Liver (tissue), 9 donors: ENCODE results near the gene LRRN3. TPM values are rescaled to one million over a fixed set of nuclear protein-coding genes. Genes with fewer than 3 reads are reported as not detected.

Experiments used
- DNase-seq: peaks from one replicate; pipeline ENCODE4 v3.0.0-alpha.2; 2017; ENCODE audit warnings: low spot score
- H3K27ac ChIP-seq, 2 donors: one replicate each; pipeline ENCODE4 v1.7.0; 2013; ENCODE audit warnings: inconsistent platforms in 2 of 2, low read length in 2 of 2, control low read depth in 1 of 2, low read depth in 1 of 2, mild to moderate bottlenecking in 1 of 2
- H3K27me3 ChIP-seq, 4 donors: one replicate each; pipeline versions ENCODE4 v1.6.1 to v1.7.0; 2013; ENCODE audit warnings: low read length in 3 of 4, inconsistent platforms in 1 of 4, mild to moderate bottlenecking in 1 of 4, moderate library complexity in 1 of 4; ENCODE audit not compliant: control insufficient read depth in 4 of 4, insufficient read depth in 4 of 4
- H3K36me3 ChIP-seq, 4 donors: one replicate each; pipeline versions ENCODE4 v1.6.1 to v1.7.0; 2013; ENCODE audit warnings: low read length in 3 of 4, mild to moderate bottlenecking in 3 of 4, low read depth in 1 of 4, moderate library complexity in 1 of 4; ENCODE audit not compliant: control insufficient read depth in 4 of 4, insufficient read depth in 3 of 4
- H3K4me1 ChIP-seq, 4 donors: one replicate each; pipeline versions ENCODE4 v1.6.1 to v1.7.0; 2013; ENCODE audit warnings: low read length in 3 of 4, mild to moderate bottlenecking in 3 of 4, moderate library complexity in 1 of 4; ENCODE audit not compliant: control insufficient read depth in 4 of 4, insufficient read depth in 4 of 4
- H3K4me3 ChIP-seq, 3 donors: one replicate each; pipeline versions ENCODE4 v1.6.1 to v1.7.0; 2013; ENCODE audit warnings: low read length in 3 of 3, control low read depth in 1 of 3, low read depth in 1 of 3, mild to moderate bottlenecking in 1 of 3
- H3K9ac ChIP-seq, 2 donors: one replicate each; pipeline ENCODE4 v1.7.0; 2013; ENCODE audit warnings: low read length in 2 of 2, mild to moderate bottlenecking in 2 of 2, moderate library complexity in 2 of 2, control low read depth in 1 of 2, low read depth in 1 of 2
- H3K9me3 ChIP-seq, 4 donors: one replicate each; pipeline versions ENCODE4 v1.6.1 to v1.7.0; 2013; ENCODE audit warnings: low read length in 3 of 4; ENCODE audit not compliant: control insufficient read depth in 4 of 4
- ATF3 ChIP-seq: IDR thresholded peaks from 2 replicates; pipeline ENCODE4 v1.6.1; 2016; ENCODE audit warnings: antibody characterized with exemption
- CTCF ChIP-seq: fragments of 150-350 bp; IDR thresholded peaks from 2 replicates; pipeline ENCODE4 v1.5.1; 2017; ENCODE audit warnings: improper control_type of control experiment, low read depth, low read length; ENCODE audit not compliant: missing input control
- EGR1 ChIP-seq, 2 donors: IDR thresholded peaks; 2 replicates each; pipeline ENCODE4 v1.6.1; 2016 to 2018; ENCODE audit warnings: antibody characterized with exemption in 2 of 2, low read depth in 2 of 2
- FOXA1 ChIP-seq: IDR thresholded peaks from 2 replicates; pipeline ENCODE4 v1.6.1; 2016; ENCODE audit warnings: antibody characterized with exemption
- FOXA2 ChIP-seq: IDR thresholded peaks from 2 replicates; pipeline ENCODE4 v1.6.1; 2016; ENCODE audit warnings: antibody characterized with exemption
- GABPA ChIP-seq, 2 donors: IDR thresholded peaks in 1 of 2; conservative IDR thresholded peaks in 1 of 2; 2 replicates each; pipeline ENCODE4 v1.6.1; 2016; ENCODE audit warnings: antibody characterized with exemption in 2 of 2, mild to moderate bottlenecking in 1 of 2, moderate library complexity in 1 of 2
- HNF4A ChIP-seq, 2 donors: conservative IDR thresholded peaks; 2 replicates each; pipeline ENCODE4 v1.6.1; 2016; ENCODE audit warnings: antibody characterized with exemption in 2 of 2, mild to moderate bottlenecking in 2 of 2
- JUND ChIP-seq, 2 donors: IDR thresholded peaks; 2 replicates each; pipeline ENCODE4 v1.6.1; 2016; ENCODE audit warnings: antibody characterized with exemption in 2 of 2
- MAX ChIP-seq: IDR thresholded peaks from 2 replicates; pipeline ENCODE4 v1.6.1; 2016; ENCODE audit warnings: antibody characterized with exemption
- NR2F2 ChIP-seq: IDR thresholded peaks from 2 replicates; pipeline ENCODE4 v1.6.1; 2016; ENCODE audit warnings: antibody characterized with exemption
- RAD21 ChIP-seq, 2 donors: IDR thresholded peaks; 2 replicates each; pipeline ENCODE4 v1.6.1; 2016; ENCODE audit warnings: antibody characterized with exemption in 2 of 2, mild to moderate bottlenecking in 2 of 2
- REST ChIP-seq: IDR thresholded peaks from 2 replicates; pipeline ENCODE4 v1.6.1; 2016; ENCODE audit warnings: antibody characterized with exemption, mild to moderate bottlenecking
- RXRA ChIP-seq, 2 donors: IDR thresholded peaks; 2 replicates each; pipeline ENCODE4 v1.6.1; 2017 to 2018; ENCODE audit warnings: antibody characterized with exemption in 2 of 2, mild to moderate bottlenecking in 1 of 2
- SP1 ChIP-seq: IDR thresholded peaks from 2 replicates; pipeline ENCODE4 v1.6.1; 2018; ENCODE audit warnings: antibody characterized with exemption, mild to moderate bottlenecking
- TAF1 ChIP-seq: conservative IDR thresholded peaks from 2 replicates; pipeline ENCODE4 v1.6.1; 2016; ENCODE audit warnings: antibody characterized with exemption, mild to moderate bottlenecking
- YY1 ChIP-seq: IDR thresholded peaks from 2 replicates; pipeline ENCODE4 v1.6.1; 2016; ENCODE audit warnings: antibody characterized with exemption, mild to moderate bottlenecking
- ZBTB33 ChIP-seq: IDR thresholded peaks from 2 replicates; pipeline ENCODE4 v1.6.1; 2016; ENCODE audit warnings: antibody characterized with exemption
- WGBS: extraction: QIAGEN DNeasy Blood & Tissue Kit; methylation state at CpG from one replicate; pipeline ENCODE4 v1.1.7; 2013; 5-methylcytosine and 5-hydroxymethylcytosine counted together
- polyA plus RNA-seq, 2 donors: library from polyadenylated mRNA; stranded (reverse) in 1 of 2; unstranded in 1 of 2; fragments of 200-250 nt in 1 of 2; fragments of >200 nt in 1 of 2; fragmentation: Nextera tagmentation in 1 of 2; extraction: Ambion mirVana in 1 of 2; gene quantifications; one replicate each; pipeline versions ENCODE4 v1.2.1 to v1.2.3, GENCODE V29; 2013 to 2015
- total RNA-seq, 2 donors: library from RNA; depleted of rRNA; stranded (reverse); fragments of >200 nt; gene quantifications; one replicate each; pipeline ENCODE4 v1.2.3, GENCODE V29; 2014
- donor health status: healthy.
- donor health status: healthy.
- donor health status: healthy.
- donor health status: healthy.
- donor health status: healthy.

LRRN3 gene
- total and polyA plus RNA-seq, 4 donors: 0.18 to 1.1 (median 0.32) TPM

- DNase-seq: no peak
- H3K4me3 ChIP-seq: no peak overlapping the region
- TF ChIP-seq MAX: no peak
- peaks cover 0 to 16% (median 8%) of the 10 kb centered on the region in 4 donors for H3K4me1 ChIP-seq
- H3K27ac ChIP-seq: no peak overlapping the region
- H3K27me3 ChIP-seq: no peaks in the 10 kb centered on the region
- H3K9me3 ChIP-seq: no peaks in the 10 kb centered on the region
- WGBS: 95% methylated on average over 3 of the region's 3 CpGs
- H3K9ac ChIP-seq: no peak overlapping the region
- H3K36me3 ChIP-seq: no peaks in the 10 kb centered on the region
Measured at GRCh38 chr7:111105269-111105668, 14.3 kb downstream of the LRRN3 start.

- no peaks in the 10 kb centered on the region for H3K27me3 ChIP-seq
- 35% methylated on average over 1 of the region's 1 CpG for WGBS
- no peak overlapping the region for H3K4me3 ChIP-seq
- H3K27ac ChIP-seq: no peak overlapping the region
- no peaks in the 10 kb centered on the region for H3K36me3 ChIP-seq
- no peak for DNase-seq
- TF ChIP-seq NR2F2 (no peak), ZBTB33 (no peak), YY1 (no peak), FOXA1 (no peak), CTCF (no peak), RXRA (IDR thresholded peaks at IDR 0.05) (no peak), REST (no peak), ATF3 (no peak), JUND (IDR thresholded peaks at IDR 0.05) (no peak)
- H3K4me1 ChIP-seq: peaks cover 0 to 16% (median 8%) of the 10 kb centered on the region in 4 donors
- no peaks in the 10 kb centered on the region for H3K9me3 ChIP-seq
- no peak overlapping the region for H3K9ac ChIP-seq
Measured at GRCh38 chr7:111107579-111107978, 16.7 kb downstream of the LRRN3 start.

- no peaks in the 10 kb centered on the region for H3K36me3 ChIP-seq
- whole genome bisulfite sequencing: 84% methylated on average over 1 of the region's 1 CpG
- H3K4me1 ChIP-seq: peaks cover 0 to 16% (median 8%) of the 10 kb centered on the region in 4 donors
- no peaks in the 10 kb centered on the region for H3K27me3 ChIP-seq
- no peak overlapping the region for H3K9ac ChIP-seq
- no peak overlapping the region for H3K4me3 ChIP-seq
- DNase-seq: no peak
- H3K27ac ChIP-seq: no peak overlapping the region
- no peaks in the 10 kb centered on the region for H3K9me3 ChIP-seq
- TF ChIP-seq HNF4A (conservative IDR thresholded peaks at IDR 0.05): no peak
- TF ChIP-seq YY1: no peak
- TF ChIP-seq GABPA (IDR thresholded peaks at IDR 0.05 in 1 of 2, conservative IDR thresholded peaks at IDR 0.05 in 1 of 2): no peak
- TF ChIP-seq TAF1: no peak
- no peak for TF ChIP-seq RAD21 (IDR thresholded peaks at IDR 0.05)
- no peak for TF ChIP-seq MAX
- TF ChIP-seq ATF3: no peak
- no peak for TF ChIP-seq EGR1 (IDR thresholded peaks at IDR 0.05; ENCODE audit: low read depth in 2 of 2)
- TF ChIP-seq JUND (IDR thresholded peaks at IDR 0.05): no peak
- no peak for TF ChIP-seq FOXA2
- no peak for TF ChIP-seq SP1
Measured at GRCh38 chr7:111108000-111108399, 17.1 kb downstream of the LRRN3 start.
